ENCODE results near the gene MRPS9.

MRPS9 gene

DNA sequence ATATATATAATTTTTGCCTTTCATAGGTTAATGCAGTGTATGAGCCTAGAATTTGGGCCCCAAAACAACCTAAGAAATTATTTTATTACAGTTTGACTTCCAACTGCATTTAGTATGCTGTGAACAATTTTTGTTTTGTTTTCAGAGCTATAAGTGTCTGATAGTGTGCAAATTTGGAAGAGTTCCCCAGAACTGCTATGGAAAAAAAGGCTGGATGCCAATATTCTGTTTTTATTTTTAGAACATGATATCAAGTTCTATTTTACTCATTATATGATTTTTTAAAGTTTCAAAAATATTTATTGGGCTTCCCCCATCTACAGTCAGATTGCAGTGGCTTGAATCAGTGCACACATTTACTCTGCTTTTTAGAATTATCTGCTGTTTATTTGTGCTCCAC is 42.6 kb downstream of the MRPS9 start:
- DNase-seq = no peak

DNA sequence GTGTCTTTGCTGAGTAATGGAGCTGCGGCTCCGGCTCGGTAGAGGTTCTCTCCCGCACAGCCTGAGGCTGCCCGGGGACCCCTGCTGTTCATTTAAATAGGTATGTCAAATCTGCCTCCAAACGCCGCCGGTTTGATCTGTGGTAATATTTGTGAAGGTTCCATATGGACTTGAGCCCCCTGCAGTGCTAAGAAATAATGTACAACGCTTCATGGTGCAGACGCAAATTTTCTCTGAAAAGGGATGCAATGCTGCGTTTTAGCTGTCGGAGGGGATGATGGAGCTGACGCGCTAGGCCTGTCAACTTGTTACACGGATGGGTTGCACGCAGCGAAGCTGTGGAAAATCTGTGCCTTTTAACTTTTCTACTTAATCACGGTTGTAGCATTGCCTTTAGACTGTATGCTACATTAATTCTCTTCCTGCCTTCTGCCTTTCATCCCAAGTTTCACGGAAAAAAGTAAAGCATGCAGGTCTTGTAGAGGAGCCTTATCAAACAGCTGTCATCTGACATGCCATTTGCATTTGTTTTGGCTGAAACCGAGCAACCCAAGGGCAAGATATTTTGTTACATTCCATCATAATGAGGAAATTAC is 43.2 kb downstream of the MRPS9 start:
- no peak for DNase-seq

DNA sequence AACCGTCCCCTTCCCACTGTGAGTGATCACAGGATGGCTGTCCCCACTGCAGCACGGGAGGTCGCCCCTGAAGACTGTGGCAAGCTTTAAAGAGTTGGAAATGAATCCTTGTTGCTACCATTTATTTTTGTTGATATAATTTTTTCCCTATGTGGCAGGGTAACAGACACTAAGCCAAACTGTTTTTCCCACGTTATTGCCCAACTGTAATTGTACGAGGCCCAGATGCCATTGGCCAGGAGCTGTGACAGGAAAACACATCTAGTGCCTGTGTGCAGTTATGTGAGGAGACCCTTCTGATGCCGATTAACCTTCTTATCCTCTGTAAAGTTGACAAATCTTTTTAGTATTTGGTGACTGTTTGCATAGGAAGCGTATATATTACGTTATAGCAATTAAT is 44.2 kb downstream of the MRPS9 start:
- DNase-seq = no peak

DNA sequence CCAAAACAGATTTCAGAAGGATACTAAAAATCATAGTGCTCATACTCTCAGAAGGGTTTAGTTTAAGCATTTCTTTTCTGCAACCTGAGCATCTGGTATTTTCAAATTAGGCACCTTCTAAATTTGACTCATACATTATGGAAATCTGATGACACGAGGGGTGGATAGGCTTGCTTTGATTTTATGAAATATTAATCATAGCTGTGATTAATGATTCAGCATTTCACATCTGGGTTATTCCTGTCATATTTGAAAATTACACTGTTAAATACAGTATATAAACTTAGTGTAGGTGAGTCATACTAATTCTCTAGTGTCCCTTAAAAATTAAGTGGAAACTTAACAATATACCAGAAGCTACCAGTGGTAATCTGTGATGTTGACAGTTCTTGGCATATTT is 47.7 kb downstream of the MRPS9 start:
- DNase-seq = no peak

DNA sequence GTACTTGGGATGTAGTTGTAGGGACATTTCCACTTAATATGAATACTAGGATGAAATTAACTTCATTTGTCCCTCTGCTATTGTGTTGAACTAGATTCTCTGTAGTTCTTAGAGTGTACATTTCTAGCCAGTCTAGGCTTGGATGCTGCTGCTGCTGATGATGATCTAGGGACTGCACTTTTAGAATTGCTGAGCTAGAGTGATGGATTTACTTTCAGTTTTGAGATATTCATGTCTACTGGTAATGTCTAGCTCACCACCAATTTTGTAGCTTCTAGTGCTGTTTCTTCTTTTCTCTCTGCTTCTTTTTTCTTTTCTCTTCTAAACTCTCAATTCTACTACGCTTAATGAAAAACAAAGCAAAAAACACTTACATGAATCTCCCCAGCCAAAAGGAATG is 49.4 kb downstream of the MRPS9 start:
- DNase-seq = no peak

DNA sequence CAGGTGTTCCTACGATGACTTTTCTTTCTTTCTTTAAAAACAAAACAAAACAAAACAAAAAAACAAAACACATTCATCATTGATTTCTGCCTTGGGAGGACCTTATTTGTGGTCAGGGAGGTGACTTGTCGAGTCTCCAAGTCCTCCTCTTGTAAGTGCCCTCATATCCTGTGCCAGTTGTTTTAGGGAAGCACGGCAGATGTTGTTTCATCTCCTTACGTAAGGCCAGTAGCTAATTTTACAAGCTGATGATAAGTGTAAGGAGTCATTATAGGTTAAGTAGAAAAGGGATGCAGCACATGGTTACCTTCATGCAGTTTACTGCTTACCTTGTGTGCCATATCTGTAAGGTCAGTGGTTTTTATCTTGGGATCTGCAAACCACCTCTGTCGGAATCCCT is 52.2 kb downstream of the MRPS9 start:
- no peak for DNase-seq

DNA sequence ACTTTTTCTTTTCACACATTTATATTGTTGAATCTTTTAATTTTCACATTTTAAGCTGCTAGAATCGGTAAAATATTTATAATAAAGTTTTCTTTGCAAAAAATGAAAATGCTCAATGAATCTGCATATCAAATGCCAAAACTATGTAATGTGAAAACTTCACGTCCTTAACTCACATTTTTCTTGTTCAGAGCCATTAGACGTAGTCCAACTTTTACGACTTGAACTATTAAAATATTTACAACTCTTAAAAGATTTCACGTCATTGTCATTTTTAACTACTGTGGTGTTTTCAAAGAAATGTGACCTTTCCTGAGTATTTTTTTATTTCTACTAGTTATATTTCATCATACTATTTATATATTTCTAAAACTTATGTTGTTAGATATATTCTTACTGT is 54.9 kb downstream of the MRPS9 start:
- no peak for DNase-seq

DNA sequence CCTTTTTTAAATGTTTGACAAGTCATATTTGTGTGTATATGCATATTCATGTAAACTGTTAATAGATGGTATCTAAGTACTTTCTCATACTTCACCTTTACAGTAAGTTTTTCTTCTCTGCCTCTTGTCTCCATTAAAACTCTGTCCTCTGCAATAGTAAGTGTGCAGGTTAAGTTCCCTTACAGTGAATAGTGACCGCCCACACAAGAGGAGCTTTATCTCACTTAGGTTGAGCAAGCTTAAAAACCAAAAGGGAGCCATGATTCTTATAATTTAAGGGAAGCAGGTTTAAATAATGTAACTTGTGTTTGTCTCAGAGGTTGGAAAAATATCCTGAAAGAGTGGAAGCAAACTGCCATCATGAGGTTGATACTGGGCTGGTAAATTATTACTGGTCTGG is 61.3 kb downstream of the MRPS9 start:
- peak; percentile 10 for DNase-seq

DNA sequence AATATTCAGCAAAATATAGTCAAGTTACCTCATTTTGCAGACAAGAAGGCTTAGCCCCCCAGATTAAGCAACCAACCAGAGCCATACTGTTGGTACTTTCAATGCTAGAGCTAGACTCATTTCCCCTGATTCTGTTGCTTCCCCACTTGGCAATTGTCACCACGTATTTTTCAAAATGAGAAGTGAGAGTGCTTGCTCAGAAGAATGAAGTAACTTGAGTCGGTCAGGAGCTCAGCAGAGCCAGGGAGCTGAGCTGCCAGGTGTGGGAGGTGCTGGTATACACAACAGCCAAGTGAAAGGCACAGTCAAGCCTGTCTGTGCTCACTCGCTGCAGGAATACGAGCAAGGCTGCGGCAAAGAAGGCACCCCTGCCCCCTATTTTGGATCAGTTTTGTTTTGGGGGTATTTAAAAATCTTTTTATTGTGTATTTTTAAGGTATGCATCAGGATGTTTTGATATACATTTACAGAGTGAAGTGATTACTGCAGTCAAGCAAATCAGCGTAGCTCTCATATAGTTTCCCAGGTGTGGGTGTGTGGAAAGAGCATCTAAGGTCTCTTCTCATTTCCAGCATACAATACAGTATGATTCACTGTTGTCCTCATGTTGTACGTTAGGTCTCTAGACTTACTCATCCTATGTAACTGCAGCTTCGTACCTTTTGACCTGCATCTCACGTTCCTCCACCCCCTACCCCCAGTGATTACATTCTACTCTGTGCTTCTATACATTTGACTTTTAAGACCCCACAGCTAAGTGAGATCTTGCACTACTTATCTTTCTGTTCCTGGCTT is 62.4 kb downstream of the MRPS9 start:
- peak; percentile 73 for DNase-seq

DNA sequence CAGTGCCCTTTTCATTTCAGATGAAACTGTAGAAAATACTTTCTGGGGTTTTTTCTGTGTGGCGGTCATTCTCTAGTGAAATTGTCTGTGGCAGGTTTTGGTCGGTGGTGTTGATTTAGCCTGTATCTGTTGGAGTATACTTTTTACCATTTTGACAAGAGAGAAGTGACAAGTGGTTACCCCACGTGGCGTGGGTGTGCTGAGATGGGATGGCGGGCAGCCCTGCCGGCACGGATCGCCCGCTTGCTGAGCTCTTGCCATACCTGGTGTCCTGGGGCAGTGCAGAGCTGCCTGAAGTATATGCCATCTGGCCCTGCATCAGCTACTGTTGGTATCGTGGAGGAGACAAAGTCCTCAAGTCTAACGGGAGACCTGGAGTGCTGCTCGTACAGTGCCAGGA is 64.1 kb downstream of the MRPS9 start:
- DNase-seq = no peak

DNA sequence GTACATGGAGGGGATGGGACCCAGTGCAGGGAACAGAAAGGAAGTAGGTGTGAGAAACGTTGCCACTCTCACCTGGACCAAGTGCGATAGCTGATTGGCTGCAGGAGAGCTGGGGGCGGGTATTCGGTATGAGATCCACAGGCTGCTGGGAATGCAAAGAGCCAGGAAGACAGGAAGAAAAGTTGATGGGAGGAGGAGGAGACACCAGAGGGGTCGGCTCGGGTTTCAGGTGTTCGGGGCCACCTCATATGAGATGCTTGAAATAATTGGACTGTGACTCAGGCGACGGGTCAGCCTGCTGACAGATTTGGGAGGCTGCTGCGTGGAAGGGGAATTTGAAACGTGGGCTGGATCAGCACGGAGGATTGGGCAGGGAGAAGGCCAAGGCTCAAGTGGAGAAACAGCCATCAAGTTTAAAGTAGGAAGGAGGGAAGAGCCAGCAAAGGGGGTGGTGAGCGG is 65.1 kb downstream of the MRPS9 start:
- DNase-seq = no peak

DNA sequence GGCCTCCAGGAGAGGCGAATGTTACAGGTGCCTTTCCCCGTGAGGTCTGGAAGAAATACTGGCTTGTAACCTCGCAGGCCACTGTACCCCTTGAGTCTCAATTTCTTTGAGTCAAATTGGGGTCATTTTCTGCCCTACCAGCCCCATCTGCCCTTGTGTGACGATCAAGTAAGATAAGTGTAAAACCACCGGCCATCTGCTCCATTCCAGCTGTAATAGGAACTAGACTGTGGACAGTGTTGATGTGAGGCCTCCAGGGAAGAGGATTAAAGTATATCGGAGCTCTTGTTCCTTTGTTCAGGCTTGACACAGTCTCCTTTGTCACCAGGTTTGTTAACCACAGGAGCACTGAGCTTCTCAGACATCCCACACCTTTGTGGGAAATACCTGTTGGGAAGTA is 65.6 kb downstream of the MRPS9 start:
- no peak for DNase-seq

DNA sequence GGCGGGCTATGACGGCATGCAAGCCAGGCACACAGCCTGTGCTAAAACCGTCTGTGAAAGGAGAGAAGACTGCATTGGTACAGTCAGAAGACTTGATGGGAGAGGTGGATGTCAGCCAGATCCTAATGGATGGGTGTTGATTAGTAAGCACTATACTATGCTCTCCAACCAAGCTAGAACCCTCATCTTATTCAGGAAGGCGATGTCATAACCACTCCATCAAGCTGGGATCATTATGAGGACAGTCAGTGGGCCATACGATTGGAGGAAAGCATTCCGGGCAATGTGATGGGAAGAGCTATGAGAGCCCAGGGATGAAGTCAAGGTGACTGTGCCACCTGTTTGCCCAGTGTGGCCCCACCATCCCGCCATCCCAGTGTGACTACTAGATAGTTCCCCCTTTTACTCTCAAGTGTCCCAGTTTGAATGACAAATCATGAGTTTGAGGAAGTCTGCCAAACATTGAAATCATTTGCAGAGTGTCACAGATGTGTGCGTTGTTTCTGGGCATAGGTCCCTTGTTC is 66.4 kb downstream of the MRPS9 start:
- DNase-seq = peak; percentile 28

DNA sequence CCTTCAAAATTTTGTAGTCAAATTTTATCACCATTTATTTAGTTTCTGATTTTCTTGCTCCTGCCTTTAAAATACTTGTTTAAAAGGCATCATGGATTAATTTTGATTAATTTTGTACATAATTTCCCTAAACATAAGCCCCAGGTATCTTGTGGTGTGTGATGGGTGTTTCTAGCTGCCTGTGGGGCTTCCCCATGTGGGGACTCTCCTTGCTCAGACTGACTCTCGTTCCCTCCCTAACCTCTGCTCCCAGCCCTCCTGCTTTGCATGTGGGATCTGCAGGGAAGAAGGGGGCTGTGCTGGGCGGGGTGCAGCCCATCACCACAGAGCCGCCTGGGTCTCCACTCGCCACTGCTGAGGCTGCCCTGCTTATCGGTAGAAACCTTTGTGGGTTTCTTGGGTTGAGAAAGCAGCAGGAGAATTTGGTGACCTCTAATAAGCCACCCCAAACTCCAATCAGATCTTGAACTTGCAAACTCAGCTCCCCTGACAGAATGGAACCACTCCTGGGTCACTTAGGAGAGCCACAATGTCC is 72.5 kb downstream of the MRPS9 start:
- no peak for DNase-seq

DNA sequence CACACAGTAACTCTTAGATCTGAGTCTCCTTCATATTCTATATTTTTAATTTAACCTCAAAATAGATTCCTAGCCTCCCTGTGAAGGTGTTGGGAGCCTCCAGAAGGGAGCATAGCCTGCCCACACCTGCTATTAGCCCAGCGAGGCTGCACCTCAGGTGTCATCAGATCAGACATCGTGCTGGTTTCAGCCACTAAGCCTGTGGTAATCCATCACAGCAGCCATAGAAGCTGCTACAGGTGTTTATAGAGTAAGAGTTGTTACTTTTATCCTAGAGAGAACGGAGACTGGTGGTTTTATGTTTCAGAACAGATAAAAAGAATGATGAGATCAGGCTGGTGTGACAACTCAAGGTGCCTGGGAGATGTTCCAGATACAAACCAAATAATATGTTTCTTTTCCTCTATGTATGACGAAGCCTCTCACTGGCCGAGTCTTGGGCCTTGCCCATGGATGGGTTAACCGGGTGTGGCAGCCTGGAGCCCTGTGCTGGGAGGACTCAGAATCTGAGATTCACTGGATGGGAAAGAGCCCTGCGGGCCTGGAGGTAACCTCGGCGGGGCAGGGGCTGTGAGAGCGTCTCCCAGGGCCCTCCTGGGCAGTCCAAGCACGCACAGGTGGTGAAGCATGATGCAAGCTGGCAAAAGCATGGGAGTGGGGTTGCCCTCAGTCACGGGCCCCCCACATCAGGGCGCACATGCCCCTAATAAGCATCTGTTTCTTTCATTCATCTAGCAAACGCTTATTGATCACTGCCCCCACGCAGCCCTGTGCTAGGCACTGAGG is 73.7 kb downstream of the MRPS9 start:
- DNase-seq = no peak

DNA sequence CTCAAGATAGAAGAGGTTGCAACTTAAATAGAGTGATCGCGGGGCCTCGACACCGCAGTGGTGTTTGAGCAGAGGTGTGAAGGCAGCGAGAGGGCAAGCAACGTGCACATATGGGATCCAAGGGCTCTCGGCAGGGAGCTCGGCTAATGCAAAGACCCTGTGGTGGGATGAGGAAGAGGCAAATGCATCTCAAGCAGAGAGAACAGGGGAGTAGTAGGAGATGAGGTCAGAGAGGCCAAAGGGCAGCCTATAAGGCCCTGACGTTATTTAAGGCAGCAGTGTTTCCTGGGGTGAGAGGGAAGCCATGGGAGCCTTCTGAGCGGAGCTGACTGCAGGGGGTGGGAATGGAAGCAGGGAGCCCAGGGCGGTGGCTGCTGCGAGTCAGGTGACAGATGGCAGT is 74.5 kb downstream of the MRPS9 start:
- no peak for DNase-seq

DNA sequence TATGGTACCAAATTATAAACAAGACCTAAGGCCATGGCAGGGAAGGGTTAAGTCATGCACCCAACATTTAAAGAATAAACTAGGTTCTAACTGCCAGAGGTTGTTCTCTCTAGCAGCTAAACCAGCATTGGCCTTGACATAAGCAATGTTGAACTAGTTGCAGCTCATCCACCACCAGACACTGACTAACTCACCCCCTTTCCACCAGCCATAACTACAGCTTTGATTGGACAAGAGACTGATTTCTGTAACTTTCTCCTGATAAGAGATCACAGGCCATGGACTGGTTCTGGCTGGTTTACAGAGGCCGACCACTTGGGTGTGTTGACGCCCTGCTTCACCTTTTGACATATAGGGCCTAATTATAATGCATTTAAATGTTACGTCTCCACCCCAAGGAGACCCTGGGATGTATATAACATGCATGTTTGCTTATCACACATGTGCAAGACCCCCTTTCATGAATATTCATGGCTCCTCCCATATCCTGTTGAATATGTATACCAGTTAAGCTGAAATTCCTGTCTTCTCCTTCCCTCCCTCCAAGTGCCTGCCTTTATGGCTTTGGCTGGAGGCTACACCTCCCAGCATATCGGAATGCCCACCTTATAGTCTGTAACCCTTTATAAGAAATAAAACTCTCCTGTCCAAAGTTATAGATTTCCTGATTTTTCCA is 75.9 kb downstream of the MRPS9 start:
- no peak for DNase-seq

DNA sequence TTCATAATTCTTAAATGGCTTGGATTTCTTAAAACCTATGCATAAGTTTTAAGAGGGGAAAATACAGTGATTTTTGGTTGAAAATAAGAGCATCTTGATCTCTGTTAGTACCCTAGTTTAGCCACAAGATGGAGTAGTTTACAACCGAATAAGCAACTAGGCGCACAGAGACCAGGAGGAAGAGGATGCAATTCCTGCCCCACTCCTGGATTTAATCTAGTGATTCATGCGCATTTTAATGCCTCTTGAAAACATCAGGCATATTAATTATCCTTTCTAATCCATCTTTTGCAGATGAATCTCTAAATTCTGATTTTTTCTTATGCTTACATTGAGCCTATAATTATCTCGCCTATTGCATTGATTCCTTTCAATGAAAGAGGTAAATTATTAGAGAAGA is 76.7 kb downstream of the MRPS9 start:
- peak; percentile 59 for DNase-seq

DNA sequence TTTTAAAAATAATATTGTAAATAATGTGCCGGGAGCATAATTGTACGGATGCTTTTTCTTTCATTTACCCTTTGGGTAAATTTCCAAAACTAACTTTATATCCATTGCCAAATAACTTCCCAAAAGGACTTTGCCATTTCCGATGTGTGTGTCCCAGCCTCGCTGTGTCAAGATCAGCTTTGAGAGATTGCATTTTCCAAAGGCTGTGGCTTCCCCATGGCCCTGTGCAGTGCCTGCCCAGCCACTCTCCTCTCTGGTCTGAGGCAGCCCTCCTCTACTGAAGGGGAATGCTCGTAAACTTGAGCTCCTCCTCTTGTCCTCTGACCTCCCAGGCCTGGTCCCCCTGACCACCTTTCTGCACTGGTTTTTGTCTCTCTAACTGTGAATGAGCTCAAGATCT is 78.5 kb downstream of the MRPS9 start:
- no peak for DNase-seq

DNA sequence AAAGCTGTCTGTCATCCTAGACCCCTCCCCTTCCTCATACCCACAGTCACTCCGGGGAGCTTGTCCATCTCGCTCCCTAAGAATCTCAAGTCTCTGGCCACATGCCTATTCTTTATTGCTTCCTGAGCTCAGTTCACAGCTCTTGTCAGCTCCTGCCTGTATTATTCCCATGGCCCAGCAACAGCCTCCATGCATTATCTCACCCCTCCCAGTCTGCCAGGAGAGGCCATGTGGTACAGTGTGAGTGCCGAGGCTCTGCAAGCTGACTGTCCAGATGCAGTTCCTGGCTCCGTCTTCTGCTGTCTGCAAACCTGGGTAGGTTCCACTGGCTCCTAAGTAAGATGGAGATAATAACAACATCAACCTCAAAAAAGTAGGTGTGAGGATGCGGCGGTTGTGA is 79.7 kb downstream of the MRPS9 start:
- no peak for DNase-seq

DNA sequence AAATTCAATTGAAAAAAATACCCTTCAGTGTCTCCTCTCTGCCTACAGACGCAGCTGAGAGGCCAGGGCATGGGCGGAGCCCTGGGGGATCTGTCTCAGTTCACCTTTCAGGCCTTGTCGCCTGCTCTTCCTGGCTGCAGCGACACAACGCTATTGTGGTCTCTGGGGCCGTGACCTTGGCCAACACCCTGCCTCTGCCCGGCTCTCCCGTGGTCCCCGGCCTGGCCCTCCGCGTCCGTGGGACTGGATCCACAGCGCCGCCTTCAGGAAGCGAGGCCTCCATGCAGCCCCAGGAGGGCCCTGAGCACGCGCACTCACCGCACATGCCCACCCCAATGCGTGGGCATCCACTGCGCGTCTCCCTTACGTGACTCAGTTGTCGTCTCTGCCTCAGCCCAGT is 81.1 kb downstream of the MRPS9 start:
- DNase-seq = no peak

DNA sequence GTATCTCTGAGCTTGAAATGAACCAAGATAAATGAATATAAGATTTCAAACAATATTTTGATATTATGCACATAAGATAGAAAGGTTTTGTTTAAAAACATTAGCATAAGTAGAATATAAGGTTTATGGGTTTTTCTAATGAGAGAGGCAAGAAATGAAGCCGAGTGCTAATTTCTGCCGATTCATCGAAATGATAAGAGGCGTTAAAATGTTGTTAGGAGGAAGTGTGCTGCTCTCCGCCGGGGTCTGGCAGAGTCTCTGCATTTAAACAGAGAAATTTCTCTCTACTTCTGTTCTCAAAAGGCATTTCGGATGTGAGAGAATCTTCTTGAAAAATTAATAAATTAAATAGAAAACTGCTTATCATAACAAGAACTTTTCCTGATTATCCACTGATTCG is 83.6 kb downstream of the MRPS9 start:
- no peak for DNase-seq

DNA sequence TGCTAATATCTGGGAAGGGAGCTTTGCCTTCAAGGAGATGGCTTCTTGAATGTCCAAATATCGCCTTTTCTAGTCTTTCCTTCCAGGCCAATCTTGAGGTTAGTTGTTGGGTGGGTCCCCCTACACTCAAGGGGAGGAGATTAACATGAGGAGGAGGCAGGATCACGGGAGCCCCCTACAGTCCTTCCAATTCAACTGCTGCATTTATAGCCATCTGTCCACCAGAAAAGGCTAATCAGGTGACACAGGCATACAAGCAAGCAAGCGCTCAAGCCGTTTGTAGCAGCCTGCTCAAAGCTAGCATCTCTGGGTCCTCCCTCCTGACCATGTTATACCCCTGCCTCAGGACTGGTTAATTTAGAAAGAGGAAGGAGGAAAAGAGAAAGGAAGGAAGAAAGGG is 87.6 kb downstream of the MRPS9 start:
- DNase-seq = no peak

Data from inflammatory macrophage treated with lipopolysaccharide for 4 hours (primary cell).